ENCODE measurements around the gene PITPNC1.
"Not testable (repeated sequence)": the region's sequence is repeated elsewhere in the genome, so short reads cannot be mapped to it uniquely, and the experiment has no call there.

PITPNC1 gene

DNA sequence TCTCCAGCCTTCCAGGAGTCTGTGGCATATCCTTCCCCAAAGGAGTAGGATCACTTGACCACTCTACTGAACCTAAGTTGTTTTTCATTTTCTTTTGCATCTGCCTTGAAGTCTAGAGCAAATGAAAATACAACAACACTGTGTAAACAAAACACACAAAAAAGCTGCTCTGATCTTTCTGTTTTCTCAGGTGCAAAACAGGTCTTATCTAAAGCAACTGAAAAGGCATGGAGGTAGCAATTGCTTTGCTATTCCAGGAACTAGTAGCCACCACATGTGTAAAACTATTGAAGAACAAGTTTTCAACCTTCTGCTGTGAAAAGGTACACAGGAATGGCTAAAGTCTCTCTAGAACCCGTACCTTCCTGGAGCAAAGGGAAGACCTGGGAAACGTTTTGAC lies 127.1 kb downstream of the PITPNC1 start:
- no peak overlapping the region for H3K4me3 ChIP-seq (ENCODE audit: insufficient read depth, low read depth, low read length)
- H3K4me1 ChIP-seq (ENCODE audit: control insufficient read depth, insufficient read depth, low read length) = no peaks in the 10 kb centered on the region
- whole genome bisulfite sequencing, 2 experiments = 61 to 78% methylated on average over 2 of the region's 2 CpGs
- H3K36me3 ChIP-seq (ENCODE audit: control insufficient read depth, insufficient read depth, low read length) = no peaks in the 10 kb centered on the region
- H3K27ac ChIP-seq (ENCODE audit: insufficient read depth, low read depth, low read length, poor library complexity, severe bottlenecking) = no peak overlapping the region
- H3K27me3 ChIP-seq (ENCODE audit: control insufficient read depth, insufficient read depth, low read length, poor library complexity, severe bottlenecking) = no peaks in the 10 kb centered on the region
- H3K9me3 ChIP-seq (ENCODE audit: control insufficient read depth, low read length) = no peaks in the 10 kb centered on the region

DNA sequence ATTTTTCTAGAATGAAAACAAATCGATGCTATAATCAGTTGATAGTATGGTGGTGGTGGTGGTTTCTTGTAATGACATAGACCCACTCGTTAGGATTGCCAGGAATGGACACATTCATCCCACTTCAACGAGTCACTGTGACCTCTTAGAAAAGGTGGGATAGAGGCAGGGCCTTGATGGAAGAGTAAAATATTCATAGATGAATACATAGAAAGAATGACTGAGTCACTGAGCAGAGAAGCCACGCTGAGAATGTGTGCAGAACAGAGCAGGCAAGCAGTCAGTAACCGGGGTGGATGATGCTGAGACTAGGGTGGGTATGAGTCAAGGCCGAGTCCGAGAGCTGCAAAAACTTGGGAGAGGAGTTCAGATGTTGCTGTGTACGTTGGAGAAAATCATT lies 129.9 kb downstream of the PITPNC1 start:
- Histone ChIP-seq H3K4me3 (ENCODE audit: insufficient read depth, low read depth, low read length) (no peak overlapping the region), H3K36me3 (ENCODE audit: control insufficient read depth, insufficient read depth, low read length) (no peaks in the 10 kb centered on the region), H3K4me1 (ENCODE audit: control insufficient read depth, insufficient read depth, low read length) (no peaks in the 10 kb centered on the region), H3K27ac (ENCODE audit: insufficient read depth, low read depth, low read length, poor library complexity, severe bottlenecking) (no peak overlapping the region), H3K27me3 (ENCODE audit: control insufficient read depth, insufficient read depth, low read length, poor library complexity, severe bottlenecking) (no peaks in the 10 kb centered on the region), H3K9me3 (ENCODE audit: control insufficient read depth, low read length) (no peaks in the 10 kb centered on the region)
- WGBS, 2 experiments = 94 to 95% methylated on average over 8 of the region's 8 CpGs

DNA sequence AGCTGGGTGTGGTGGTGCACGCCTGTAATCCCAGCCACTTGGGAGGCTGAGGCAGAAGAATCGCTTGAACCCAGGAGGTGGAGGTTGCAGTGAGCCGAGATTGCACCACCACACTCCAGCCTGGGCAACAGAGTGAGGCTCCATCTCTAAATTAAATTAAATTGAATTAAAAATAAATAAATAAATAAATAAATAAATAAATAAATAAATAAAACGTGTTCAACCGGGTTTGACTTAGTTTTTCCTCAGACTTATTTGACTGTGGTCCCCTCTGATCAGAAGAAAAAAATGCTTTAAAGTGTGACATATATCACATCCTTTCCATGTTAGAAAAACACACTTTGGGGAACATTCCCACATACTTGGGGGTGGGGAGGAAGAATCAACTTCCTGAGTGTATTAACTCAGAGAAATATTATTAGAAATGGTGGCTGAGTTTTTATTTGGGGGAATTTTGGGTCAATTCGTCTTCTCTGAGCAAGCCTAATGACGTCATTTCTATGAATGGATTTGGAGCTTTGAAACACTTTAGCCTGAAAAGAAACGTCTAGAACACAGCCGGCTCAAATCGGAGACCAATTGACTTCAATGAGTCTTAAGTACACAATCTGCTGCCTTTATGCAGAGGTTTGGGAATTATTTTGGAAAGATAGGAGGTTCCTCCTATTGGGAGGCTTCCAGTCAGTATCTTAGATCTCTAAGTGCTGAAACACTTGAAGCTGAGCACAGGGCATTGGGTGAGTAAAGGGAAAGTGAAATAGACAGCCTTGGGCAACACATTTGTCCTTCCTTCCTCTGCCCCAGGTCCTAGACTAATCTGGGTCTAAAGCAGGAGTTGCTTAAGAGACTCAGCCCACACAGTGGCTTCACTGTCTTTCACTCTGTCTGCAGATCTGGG lies 132.6 kb downstream of the PITPNC1 start:
- H3K4me1 ChIP-seq (ENCODE audit: control insufficient read depth, insufficient read depth, low read length) = no peaks in the 10 kb centered on the region
- H3K27ac ChIP-seq (ENCODE audit: insufficient read depth, low read depth, low read length, poor library complexity, severe bottlenecking) = no peak overlapping the region
- H3K9me3 ChIP-seq (ENCODE audit: control insufficient read depth, low read length) = no peaks in the 10 kb centered on the region
- H3K4me3 ChIP-seq (ENCODE audit: insufficient read depth, low read depth, low read length) = no peak overlapping the region
- H3K36me3 ChIP-seq (ENCODE audit: control insufficient read depth, insufficient read depth, low read length) = no peaks in the 10 kb centered on the region
- no peaks in the 10 kb centered on the region for H3K27me3 ChIP-seq (ENCODE audit: control insufficient read depth, insufficient read depth, low read length, poor library complexity, severe bottlenecking)
- 93 to 96% methylated on average over 7 to 8 of the region's 10 CpGs for WGBS, 2 experiments

DNA sequence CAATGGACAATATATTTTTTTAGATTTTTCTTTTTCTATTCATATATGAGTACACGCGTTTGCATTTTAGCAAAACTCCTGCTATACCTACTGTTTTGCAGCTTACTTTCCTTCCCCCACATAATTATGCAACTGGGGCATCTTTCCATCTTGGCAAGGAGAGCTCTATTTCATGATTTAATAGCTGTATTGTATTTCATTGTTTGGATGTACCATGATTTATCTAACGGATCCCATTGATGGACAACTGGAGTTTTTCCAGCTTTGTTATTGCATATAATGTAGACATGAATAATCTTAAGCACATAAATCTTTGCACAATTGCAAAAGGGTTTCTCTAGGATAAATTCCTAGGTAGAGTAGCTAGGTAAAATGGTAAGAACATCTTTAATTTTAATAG lies 133.9 kb downstream of the PITPNC1 start:
- no peak overlapping the region for H3K4me3 ChIP-seq (ENCODE audit: insufficient read depth, low read depth, low read length)
- H3K9me3 ChIP-seq (ENCODE audit: control insufficient read depth, low read length) = no peaks in the 10 kb centered on the region
- H3K27ac ChIP-seq (ENCODE audit: insufficient read depth, low read depth, low read length, poor library complexity, severe bottlenecking) = no peak overlapping the region
- peaks cover 8% of the 10 kb centered on the region for H3K4me1 ChIP-seq (ENCODE audit: control insufficient read depth, insufficient read depth, low read length)
- no peaks in the 10 kb centered on the region for H3K36me3 ChIP-seq (ENCODE audit: control insufficient read depth, insufficient read depth, low read length)
- WGBS, 2 experiments = 89 to 100% methylated on average over 2 to 3 of the region's 3 CpGs
- H3K27me3 ChIP-seq (ENCODE audit: control insufficient read depth, insufficient read depth, low read length, poor library complexity, severe bottlenecking) = no peaks in the 10 kb centered on the region

DNA sequence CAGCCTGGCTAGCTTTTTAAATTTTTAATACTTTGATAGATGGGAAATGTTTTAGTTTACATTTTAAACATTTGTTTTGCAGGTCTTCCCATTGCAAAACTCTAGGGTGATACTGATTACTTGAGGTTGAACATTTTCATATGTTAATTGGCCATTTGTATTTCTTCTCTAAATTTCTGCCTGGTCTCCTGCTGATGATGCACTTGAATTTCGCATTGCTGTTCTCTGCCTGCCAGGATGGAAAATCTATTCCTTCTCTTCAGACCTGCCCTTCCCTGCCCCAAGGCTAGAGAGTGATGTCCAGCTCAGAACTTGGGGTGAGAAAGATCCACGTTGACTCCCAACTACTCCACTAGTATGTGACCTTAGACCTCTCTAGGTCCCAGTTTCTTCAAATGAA lies 134.7 kb downstream of the PITPNC1 start:
- 91 to 95% methylated on average over 2 of the region's 2 CpGs for WGBS, 2 experiments
- no peaks in the 10 kb centered on the region for H3K36me3 ChIP-seq (ENCODE audit: control insufficient read depth, insufficient read depth, low read length)
- peaks cover 12% of the 10 kb centered on the region for H3K4me1 ChIP-seq (ENCODE audit: control insufficient read depth, insufficient read depth, low read length)
- no peaks in the 10 kb centered on the region for H3K9me3 ChIP-seq (ENCODE audit: control insufficient read depth, low read length)
- H3K27me3 ChIP-seq (ENCODE audit: control insufficient read depth, insufficient read depth, low read length, poor library complexity, severe bottlenecking) = no peaks in the 10 kb centered on the region
- no peak overlapping the region for H3K4me3 ChIP-seq (ENCODE audit: insufficient read depth, low read depth, low read length)
- no peak overlapping the region for H3K27ac ChIP-seq (ENCODE audit: insufficient read depth, low read depth, low read length, poor library complexity, severe bottlenecking)

DNA sequence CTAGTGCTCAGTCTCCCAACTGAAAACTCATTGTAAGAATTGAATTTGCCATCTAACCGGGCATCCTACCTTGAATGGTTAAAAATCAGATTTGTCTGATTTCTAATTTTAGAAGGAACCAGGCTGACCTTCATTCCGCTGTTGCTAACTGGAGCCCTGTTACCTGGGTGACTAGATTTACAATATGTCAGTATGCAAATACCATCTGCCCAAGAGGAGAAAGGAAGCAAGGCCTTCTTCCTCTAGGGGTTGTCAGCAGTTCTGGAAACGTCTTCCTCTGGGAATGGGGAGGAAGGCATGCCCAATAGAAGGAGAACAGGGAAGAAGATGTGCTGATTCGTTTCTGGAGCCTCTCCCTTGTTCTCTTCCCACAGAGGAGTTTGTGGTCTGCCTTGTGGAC lies 137.9 kb downstream of the PITPNC1 start:
- H3K27ac ChIP-seq (ENCODE audit: insufficient read depth, low read depth, low read length, poor library complexity, severe bottlenecking) = no peak overlapping the region
- peaks cover 17% of the 10 kb centered on the region for H3K4me1 ChIP-seq (ENCODE audit: control insufficient read depth, insufficient read depth, low read length)
- H3K9me3 ChIP-seq (ENCODE audit: control insufficient read depth, low read length) = no peaks in the 10 kb centered on the region
- WGBS, 2 experiments = 62 to 71% methylated on average over 4 of the region's 4 CpGs
- H3K27me3 ChIP-seq (ENCODE audit: control insufficient read depth, insufficient read depth, low read length, poor library complexity, severe bottlenecking) = no peaks in the 10 kb centered on the region
- H3K4me3 ChIP-seq (ENCODE audit: insufficient read depth, low read depth, low read length) = no peak overlapping the region
- H3K36me3 ChIP-seq (ENCODE audit: control insufficient read depth, insufficient read depth, low read length) = no peaks in the 10 kb centered on the region

DNA sequence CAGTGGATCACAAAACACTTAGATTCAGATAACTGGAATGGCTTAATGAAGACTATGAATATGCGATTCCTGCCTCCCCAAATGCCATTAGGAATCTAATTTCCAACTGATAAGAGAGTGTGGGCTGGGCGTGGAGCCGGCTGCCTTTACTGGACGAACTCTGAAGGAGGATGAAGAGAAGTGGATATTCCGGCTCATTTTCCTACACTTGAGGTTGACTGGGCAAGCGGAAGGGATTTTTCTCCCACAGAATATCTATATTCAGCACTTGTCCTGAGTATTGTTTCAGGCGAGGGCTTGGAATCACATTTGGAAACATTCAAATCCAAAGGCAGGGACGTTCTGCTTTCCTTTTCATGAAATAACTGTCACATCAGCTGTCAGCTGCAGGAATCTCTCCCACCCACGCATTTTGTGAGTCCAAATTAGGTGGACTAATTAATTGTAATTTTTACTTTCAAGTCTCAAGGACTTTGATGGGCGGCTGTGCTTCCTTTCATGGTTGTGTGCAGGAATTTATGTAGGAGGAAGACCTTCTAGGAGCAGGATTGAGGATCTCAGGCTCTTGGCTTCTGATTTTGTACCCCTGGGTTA lies 138.5 kb downstream of the PITPNC1 start:
- Histone ChIP-seq H3K4me1 (ENCODE audit: control insufficient read depth, insufficient read depth, low read length) (peaks cover 23% of the 10 kb centered on the region), H3K9me3 (ENCODE audit: control insufficient read depth, low read length) (no peaks in the 10 kb centered on the region), H3K36me3 (ENCODE audit: control insufficient read depth, insufficient read depth, low read length) (no peaks in the 10 kb centered on the region), H3K27ac (ENCODE audit: insufficient read depth, low read depth, low read length, poor library complexity, severe bottlenecking) (no peak overlapping the region), H3K27me3 (ENCODE audit: control insufficient read depth, insufficient read depth, low read length, poor library complexity, severe bottlenecking) (no peaks in the 10 kb centered on the region), H3K4me3 (ENCODE audit: insufficient read depth, low read depth, low read length) (no peak overlapping the region)
- 88% methylated on average over 10 of the region's 10 CpGs for WGBS, 2 experiments

DNA sequence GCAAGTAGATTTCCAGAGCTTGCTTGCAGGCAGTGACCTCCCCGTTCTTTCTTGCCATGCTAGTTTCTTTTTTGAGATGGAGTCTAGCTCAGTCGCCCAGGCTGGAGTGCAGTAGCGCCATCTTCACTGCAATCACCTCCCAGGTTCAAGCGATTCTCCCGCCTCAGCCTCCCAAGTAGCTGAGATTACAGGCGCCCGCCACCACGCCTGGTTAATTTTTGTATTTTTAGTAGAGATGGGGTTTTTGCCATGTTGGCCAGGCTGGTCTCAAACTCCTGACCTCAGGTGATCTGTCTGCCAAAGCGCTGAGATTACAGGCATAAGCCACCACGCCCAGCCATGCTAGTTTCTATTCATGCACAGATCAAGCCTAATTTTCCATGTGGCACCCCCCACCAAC lies 139.5 kb downstream of the PITPNC1 start:
- H3K36me3 ChIP-seq (ENCODE audit: control insufficient read depth, insufficient read depth, low read length); H3K4me3 ChIP-seq (ENCODE audit: insufficient read depth, low read depth, low read length); H3K27ac ChIP-seq (ENCODE audit: insufficient read depth, low read depth, low read length, poor library complexity, severe bottlenecking); H3K27me3 ChIP-seq (ENCODE audit: control insufficient read depth, insufficient read depth, low read length, poor library complexity, severe bottlenecking); H3K9me3 ChIP-seq (ENCODE audit: control insufficient read depth, low read length): not testable (repeated sequence)
- 91 to 97% methylated on average over 10 of the region's 10 CpGs for WGBS, 2 experiments
- H3K4me1 ChIP-seq (ENCODE audit: control insufficient read depth, insufficient read depth, low read length) = peaks cover 23% of the 10 kb centered on the region

DNA sequence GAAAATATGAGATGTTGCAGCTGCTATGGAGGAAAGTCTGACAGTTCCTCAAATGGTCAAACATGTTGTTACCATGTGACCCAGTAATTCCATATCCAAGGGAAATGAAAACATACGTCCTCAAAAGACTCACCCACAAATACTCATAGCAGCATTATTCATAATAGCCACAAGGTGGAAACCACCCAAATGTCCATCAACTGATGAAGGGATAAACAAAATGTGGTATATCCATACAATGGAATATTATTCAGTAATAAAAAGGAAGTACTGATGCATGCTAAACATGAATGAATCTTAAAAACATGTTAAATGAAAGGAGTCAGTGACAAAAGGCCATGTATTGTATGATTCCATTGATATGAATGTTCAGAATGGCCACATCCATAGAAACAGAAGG lies 140.2 kb downstream of the PITPNC1 start:
- Histone ChIP-seq H3K4me1 (ENCODE audit: control insufficient read depth, insufficient read depth, low read length) (peaks cover 23% of the 10 kb centered on the region), H3K4me3 (ENCODE audit: insufficient read depth, low read depth, low read length) (no peak overlapping the region), H3K27ac (ENCODE audit: insufficient read depth, low read depth, low read length, poor library complexity, severe bottlenecking) (no peak overlapping the region), H3K36me3 (ENCODE audit: control insufficient read depth, insufficient read depth, low read length) (no peaks in the 10 kb centered on the region), H3K27me3 (ENCODE audit: control insufficient read depth, insufficient read depth, low read length, poor library complexity, severe bottlenecking) (no peaks in the 10 kb centered on the region), H3K9me3 (ENCODE audit: control insufficient read depth, low read length) (no peaks in the 10 kb centered on the region)
- 100% methylated on average over 1 of the region's 1 CpG for WGBS, 2 experiments

DNA sequence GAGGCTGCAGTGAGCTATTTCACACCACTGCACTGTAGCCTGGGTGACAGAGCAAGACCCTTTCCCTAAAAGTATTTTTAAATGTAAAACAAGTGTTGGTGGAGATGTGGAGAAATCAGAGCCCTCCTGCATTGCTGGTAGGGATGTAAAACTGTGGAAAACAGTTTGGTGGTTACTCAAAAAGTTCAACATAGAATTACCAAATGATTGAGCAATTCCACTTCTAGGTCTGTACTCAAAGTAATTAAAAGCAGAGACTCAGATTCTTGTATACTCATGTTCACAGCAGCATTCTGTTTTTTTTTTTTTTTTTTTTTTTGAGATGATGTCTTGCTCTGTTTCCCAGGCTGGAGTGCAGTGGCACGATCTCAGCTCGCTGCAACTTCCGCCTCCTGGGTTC lies 141.8 kb downstream of the PITPNC1 start:
- WGBS, 2 experiments = 94 to 100% methylated on average over 3 of the region's 3 CpGs
- Histone ChIP-seq H3K4me1 (ENCODE audit: control insufficient read depth, insufficient read depth, low read length) (peaks cover 23% of the 10 kb centered on the region), H3K27ac (ENCODE audit: insufficient read depth, low read depth, low read length, poor library complexity, severe bottlenecking) (no peak overlapping the region), H3K4me3 (ENCODE audit: insufficient read depth, low read depth, low read length) (no peak overlapping the region), H3K9me3 (ENCODE audit: control insufficient read depth, low read length) (no peaks in the 10 kb centered on the region), H3K36me3 (ENCODE audit: control insufficient read depth, insufficient read depth, low read length) (no peaks in the 10 kb centered on the region), H3K27me3 (ENCODE audit: control insufficient read depth, insufficient read depth, low read length, poor library complexity, severe bottlenecking) (no peaks in the 10 kb centered on the region)
